ENCODE measurements around the gene SLC28A1.
A peak's percentile ranks its signal among the peaks of the same experiment; 100 is the strongest.

SLC28A1 gene

GRCh38 chr15:84925906-84926305 is 41.4 kb downstream of the SLC28A1 start:
- DNase-seq = no peak
- in situ Hi-C loops (cut with MboI; ENCODE audit: low pct_unique_long_range_greater_than_20kb, low sequenced_read_pairs) = no loop called here

DNA sequence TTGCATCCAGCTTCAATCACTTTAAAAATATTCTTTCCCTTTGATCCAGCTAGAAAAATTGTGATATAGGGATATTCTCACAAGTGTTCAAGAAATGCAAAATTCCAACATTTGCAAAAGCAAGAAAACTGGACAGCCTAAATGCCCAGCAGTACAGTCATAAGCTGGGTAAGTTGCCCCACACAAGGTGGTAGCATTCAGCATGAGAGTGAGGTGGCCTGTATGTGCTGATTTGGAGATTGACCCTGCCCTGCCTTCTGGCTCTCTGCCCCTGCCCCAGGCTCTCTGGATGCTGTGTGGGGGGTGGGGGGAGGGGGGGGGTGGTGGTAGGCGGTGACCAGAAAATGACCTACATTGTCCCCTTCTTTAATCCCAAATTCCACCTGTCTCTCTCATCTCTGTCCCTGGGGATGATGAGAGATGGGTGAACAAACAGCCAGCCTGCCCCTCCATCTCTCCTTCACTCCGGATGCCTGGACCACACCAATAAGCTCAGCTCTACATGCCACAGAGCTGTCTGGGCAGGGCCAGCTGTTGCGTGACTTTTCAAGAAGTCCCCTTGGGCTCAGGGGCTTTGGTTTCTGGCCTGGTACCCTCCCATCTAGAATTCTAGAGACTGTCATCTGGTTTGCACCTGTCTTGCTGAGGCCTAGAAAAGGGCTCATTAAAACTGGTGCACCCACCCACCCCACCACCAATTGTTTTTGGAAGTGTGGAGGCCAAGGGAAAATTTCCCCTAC is 42.2 kb downstream of the SLC28A1 start:
- DNase-seq = no peak
- in situ Hi-C loops (cut with MboI; ENCODE audit: low pct_unique_long_range_greater_than_20kb, low sequenced_read_pairs) = no loop called here

DNA sequence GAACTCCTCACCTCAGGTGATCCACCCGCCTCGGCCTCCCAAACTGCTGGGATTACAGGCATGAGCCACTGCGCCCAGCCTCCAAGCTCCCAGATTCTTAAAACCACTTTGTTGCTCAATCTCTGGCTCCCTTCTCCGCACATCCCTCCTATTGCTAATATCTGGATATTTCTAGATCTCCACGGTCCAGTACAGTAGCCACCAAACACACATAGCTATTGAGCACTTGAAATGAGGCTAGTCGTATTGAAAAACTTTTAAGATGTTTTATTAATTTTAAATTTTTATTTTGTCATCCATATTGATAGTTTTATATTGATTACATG is 44.3 kb downstream of the SLC28A1 start:
- in situ Hi-C loops (cut with MboI; ENCODE audit: low pct_unique_long_range_greater_than_20kb, low sequenced_read_pairs) = no loop called here
- DNase-seq = no peak

DNA sequence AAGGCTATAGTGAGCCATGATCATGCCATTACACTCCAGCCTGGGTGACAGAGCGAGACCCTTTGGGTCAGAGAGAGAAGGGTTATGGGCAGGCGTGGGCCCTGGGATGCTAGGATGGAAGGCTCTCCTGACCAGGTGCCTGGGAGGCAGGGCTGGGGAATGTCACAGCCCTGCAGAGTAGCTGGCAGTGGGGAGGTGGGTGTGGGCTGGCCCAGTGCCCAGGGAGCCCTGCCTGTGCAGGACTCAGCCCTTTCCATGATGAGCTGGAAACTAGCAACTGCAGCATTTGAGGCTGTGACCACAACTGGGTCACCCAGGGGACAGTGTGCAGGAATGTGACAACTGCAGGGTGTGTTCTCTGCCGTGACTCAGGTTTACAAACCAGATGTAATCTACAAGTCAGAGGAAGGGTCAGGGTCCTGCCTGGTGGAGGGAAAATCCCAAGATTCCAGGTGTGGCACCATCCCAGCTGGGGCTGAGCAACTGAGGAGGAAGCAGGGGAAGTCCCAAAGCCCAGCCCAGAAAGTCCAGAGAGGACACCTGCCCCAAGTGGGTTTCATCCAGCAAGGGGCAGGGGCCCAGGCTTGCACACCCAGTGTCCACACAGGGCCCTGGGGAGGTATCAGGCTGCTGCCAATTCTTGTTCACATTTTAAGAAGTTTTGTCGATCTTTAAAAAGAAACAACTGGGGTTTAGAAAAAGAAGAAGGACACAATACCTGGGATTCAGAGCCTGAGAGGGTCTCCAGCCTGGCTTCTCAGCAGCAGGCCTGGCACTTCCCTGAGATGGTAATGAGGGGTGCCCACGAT is 45.5 kb downstream of the SLC28A1 start:
- in situ Hi-C loops (cut with MboI; ENCODE audit: low pct_unique_long_range_greater_than_20kb, low sequenced_read_pairs) = no loop called here
- DNase-seq = no peak

DNA sequence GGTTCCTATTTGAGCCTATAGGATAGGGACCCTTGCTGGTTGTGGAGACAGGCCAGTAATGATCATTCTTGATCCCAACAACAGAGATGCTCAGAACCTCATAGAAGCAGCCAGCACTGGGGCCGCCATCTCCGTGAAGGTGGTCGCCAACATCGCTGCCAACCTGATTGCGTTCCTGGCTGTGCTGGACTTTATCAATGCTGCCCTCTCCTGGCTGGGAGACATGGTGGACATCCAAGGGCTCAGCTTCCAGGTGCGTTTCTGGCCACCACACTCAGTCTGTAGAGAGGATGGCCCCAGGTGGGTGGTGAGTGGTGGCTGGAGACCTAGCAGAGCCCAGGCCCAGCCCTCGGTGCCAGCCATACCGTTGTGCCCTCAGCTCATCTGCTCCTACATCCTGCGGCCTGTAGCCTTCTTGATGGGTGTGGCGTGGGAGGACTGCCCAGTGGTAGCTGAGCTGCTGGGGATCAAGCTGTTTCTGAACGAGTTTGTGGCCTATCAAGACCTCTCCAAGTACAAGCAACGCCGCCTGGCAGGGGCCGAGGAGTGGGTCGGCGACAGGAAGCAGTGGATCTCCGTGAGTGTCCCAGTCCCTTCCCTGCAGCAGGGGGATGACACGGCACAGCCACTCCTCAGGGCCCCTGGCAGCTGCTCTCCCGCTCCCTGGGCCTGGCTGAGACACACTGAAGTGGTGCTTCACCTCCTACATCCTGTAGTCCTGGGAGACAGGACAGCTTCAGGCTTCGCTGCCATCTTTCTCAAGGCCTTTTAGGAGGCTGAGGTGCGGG is 50.7 kb downstream of the SLC28A1 start:
- no peak for DNase-seq

GRCh38 chr15:84937144-84937543 is 52.7 kb downstream of the SLC28A1 start:
- peak; percentile 45 for DNase-seq
- in situ Hi-C loops (cut with MboI; ENCODE audit: low pct_unique_long_range_greater_than_20kb, low sequenced_read_pairs) = no loop called here

More for the DNA sequence above, 50.7 kb downstream of the SLC28A1 start:
- in situ Hi-C loops (cut with MboI; ENCODE audit: low pct_unique_long_range_greater_than_20kb, low sequenced_read_pairs) = no loop called here

DNA sequence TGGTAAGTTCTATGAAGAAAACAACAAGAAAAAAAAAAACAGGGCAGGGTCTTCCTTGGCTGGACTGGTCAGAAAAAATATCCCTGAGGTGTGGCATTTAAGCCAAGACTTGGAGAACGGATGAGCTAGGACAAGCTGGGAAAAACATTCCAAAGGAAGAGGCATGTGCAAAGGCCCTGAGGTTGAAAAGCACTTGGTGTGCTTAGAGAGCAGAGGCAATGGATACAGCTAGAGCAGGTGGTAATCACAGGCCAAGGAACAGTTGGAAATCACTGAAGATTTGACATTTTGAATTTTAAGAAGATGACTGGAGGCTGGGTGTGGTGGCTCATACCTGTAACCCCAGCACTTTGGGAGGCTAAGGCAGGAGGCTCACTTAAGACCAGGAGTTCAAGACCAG is 54.3 kb downstream of the SLC28A1 start:
- in situ Hi-C loops (cut with MboI; ENCODE audit: low pct_unique_long_range_greater_than_20kb, low sequenced_read_pairs) = no loop called here
- DNase-seq = no peak

DNA sequence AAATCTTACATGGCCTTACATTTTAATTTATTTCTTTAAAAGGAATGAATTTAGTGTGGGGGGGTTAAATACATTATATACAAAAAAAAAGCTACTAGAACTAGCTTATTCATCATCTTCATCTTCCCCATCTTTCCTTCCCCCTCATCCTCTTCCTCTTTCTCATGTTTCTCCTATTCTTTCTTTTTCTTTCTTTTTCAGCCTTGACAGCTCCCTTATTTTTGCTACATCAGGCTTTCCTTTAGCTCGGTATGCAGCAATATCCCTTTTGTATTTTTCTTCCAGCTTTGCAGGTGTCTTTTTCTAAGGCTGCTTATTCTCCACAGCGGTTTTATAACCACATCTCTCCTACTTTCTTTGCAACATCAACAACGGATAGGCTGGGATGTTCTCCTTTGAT is 55.9 kb downstream of the SLC28A1 start:
- no peak for DNase-seq
- in situ Hi-C loops (cut with MboI; ENCODE audit: low pct_unique_long_range_greater_than_20kb, low sequenced_read_pairs) = no loop called here

DNA sequence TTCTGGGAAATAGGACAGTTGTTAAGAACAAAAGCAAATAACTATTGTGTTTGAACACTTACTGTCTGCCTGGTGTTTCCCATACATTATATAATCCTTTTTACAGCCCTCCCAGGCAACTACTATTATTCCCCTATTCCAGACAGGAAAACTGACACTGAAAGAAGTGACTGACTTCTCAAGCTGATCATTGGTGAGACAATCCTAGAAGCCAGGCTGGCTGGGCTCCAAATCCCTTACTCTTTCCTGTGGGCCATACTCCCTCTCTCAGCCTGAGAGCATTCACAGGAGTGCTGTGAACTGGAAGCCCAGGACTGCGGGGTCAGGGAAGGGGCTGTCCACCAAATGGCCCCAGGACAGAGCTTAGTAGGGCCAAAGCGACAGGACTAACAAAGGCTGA is 58.0 kb downstream of the SLC28A1 start:
- in situ Hi-C loops (cut with MboI; ENCODE audit: low pct_unique_long_range_greater_than_20kb, low sequenced_read_pairs) = no loop called here
- DNase-seq = no peak

DNA sequence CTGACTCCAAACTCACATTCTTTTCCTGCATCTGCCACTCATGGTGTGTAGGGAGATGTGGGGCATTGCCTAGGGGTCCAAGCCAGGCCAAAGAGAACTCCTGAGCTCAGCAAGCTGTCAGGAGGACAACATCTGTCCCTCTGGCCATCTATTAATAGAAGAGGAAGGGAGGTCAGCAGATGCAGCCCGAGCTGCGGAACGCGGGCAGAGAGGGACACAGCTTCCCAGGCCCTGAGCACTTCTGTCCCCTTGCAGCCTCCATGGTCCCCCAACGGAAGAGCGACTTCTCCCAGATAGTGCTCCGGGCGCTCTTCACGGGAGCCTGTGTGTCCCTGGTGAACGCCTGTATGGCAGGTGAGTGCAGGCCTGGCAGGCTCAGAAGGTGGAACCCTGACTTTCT is 59.8 kb downstream of the SLC28A1 start:
- in situ Hi-C loops (cut with MboI; ENCODE audit: low pct_unique_long_range_greater_than_20kb, low sequenced_read_pairs) = no loop called here
- DNase-seq = no peak

DNA sequence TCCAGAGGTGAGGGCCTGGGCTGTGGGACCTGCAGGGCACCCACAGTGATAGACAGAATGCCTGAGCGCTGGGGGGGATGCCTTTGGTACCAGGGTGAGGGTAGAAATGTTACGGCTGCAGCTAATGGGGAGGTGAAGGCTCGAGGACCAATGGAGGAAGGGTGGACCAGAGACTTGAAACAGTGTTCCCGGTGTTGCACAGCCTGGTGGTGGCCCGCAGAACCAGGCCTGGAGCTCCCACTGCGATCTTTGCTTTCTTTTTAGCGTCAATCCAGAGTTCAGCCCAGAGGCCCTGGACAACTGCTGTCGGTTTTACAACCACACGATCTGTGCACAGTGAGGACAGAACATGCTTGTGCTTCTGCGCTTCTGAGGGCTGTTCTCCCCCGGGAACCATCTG is 60.4 kb downstream of the SLC28A1 start:
- no peak for DNase-seq
- in situ Hi-C loops (cut with MboI; ENCODE audit: low pct_unique_long_range_greater_than_20kb, low sequenced_read_pairs) = no loop called here

- in situ Hi-C loops (cut with MboI; ENCODE audit: low pct_unique_long_range_greater_than_20kb, low sequenced_read_pairs) = no loop called here
Measured at GRCh38 chr15:84946772-84947489, 62.5 kb downstream of the SLC28A1 start.

DNA sequence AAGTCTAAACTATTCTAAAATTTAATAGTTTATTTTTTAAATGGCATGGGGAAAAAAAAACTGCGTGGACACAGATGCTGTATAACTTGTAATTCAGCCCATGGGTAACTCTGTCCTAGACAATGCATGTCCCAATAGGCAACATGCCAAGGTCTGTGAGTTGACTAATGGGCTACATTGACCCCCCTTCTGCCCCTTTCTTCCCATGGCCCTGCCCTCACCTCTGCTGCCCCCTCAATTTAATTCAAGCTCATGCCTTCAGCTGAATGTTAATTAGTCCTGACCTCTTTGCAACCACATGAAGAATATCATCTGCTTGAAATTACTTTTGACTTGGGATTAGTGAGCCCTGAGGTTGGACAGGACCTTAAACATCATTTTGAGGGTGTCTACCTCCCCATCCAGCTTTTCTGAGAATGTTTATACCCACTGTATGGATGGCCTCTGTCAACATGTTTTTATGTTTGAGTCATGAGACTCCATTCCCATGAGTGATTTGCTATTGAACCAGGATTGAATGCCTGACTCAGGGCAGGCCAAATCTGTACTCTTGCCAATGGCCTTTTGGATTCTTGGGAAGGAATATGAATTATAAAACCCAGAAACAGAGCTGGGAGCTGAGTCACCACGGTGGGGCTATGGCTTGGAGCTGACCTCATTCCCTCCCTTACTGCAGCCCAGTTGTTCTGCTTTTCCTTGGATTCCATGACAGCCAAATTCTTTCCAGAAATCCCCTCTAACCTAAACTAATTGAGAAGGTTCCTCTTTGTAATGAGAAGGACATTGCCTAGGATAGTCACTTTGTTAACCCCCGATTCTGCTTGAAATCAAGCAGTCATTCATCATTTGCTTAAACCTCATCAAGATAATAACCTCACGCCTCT is 63.7 kb downstream of the SLC28A1 start:
- DNase-seq = no peak
- in situ Hi-C loops (cut with MboI; ENCODE audit: low pct_unique_long_range_greater_than_20kb, low sequenced_read_pairs) = no loop called here

More at GRCh38 chr15:84946772-84947489, 62.5 kb downstream of the SLC28A1 start:
- no peak for DNase-seq

- no peak for DNase-seq
- in situ Hi-C loops (cut with MboI; ENCODE audit: low pct_unique_long_range_greater_than_20kb, low sequenced_read_pairs) = no loop called here
Measured at GRCh38 chr15:84949043-84949442, 64.6 kb downstream of the SLC28A1 start.

DNA sequence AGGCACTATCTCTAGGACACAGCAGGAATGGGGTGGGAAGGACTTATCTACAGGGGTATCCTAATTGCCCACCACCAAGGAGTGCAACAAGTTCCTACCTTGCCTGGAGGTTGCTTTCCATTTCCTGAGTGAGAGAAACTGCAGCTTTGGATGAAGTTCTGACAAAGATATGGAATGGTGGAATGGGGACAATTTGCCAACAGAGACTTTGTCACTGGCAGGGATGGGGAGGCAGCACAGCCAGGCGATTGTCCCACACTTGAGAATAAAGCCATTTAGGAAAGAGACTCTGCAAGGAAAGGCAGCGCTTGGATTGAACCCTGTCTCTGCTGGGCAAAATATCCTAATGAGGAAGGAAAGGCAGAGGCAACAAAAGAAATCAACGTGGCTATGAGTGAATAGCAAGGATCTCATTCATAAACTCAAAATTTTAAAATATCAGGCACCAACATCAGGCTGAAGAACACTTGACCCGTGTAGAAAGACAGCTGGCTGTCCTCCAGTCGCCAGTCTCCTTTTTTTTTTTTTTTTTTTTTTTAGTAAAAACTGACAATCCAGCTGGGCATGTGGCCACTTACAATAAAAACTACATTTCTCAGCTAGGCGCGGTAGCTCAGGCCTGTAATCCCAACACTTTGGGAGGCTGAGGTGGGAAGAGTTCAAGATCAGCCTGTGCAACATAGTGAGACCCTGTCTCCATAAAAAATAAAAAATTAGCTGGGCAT is 65.5 kb downstream of the SLC28A1 start:
- no peak for DNase-seq
- in situ Hi-C loops (cut with MboI; ENCODE audit: low pct_unique_long_range_greater_than_20kb, low sequenced_read_pairs) = no loop called here

DNA sequence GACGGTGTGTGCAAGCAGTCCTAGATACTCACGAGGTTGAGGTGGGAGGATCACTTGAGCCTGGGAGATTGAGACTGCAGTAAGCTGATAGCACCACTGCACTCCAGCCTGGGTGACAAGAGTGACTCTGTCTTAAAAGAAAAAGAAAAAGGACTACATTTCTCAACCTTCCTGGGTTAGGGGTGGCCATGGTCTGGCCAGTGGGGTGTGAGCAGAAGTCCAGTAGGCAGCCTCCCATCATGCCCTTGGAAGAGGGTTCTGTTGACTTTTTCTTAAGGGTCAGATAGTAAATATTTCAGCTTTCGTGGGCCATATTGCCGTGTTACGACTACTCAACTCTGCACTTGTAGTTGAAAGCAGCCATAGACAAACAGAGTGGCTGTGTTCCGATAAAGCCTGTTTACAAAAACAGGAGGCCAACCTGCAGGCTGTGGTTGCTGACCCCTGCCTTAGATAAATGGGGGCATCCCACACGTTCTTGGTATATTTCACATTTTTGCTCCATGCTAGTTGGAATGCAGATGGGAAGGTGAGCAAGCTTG is 66.2 kb downstream of the SLC28A1 start:
- DNase-seq = no peak
- in situ Hi-C loops (cut with MboI; ENCODE audit: low pct_unique_long_range_greater_than_20kb, low sequenced_read_pairs) = no loop called here

- in situ Hi-C loops (cut with MboI; ENCODE audit: low pct_unique_long_range_greater_than_20kb, low sequenced_read_pairs) = no loop called here
- no peak for DNase-seq
Measured at GRCh38 chr15:84951736-84952135, 67.3 kb downstream of the SLC28A1 start.

DNA sequence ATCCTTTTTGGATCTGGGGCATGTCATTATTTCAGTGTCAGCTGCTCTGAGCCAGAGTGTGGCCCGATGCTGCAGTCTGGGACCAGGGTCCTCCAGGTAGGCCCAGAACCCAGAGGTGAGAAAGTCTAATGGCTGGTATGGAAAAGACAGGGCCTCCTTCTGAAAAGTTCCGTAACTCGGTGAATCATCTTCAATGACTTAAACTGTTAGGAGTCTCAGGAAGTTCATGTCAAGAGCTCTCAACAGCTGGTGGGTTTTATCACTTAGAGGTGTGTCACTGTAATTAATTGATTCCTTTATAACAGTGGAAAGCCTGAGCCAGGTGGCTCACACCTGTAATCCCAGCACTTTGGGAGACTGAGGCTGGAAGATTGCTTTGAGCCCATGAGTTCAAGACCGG is 68.7 kb downstream of the SLC28A1 start:
- in situ Hi-C loops (cut with MboI; ENCODE audit: low pct_unique_long_range_greater_than_20kb, low sequenced_read_pairs) = no loop called here
- no peak for DNase-seq
